ENCODE results near the gene NEO1.

Gene NEO1

GRCh38 chr15:73081321-73081958, 29.2 kb downstream of the NEO1 start:
- peak; percentile 24 for DNase-seq

GRCh38 chr15:73082812-73083211, 30.5 kb downstream of the NEO1 start:
- DNase-seq: no peak

- no peak for DNase-seq
Observed at GRCh38 chr15:73087098-73087497, 34.8 kb downstream of the NEO1 start.

GRCh38 chr15:73105064-73105463, 52.8 kb downstream of the NEO1 start:
- no peak for DNase-seq

GRCh38 chr15:73108676-73109075, 56.4 kb downstream of the NEO1 start:
- no peak for DNase-seq

GRCh38 chr15:73109765-73110164, 57.5 kb downstream of the NEO1 start:
- no peak for DNase-seq

- DNase-seq: no peak
Observed at GRCh38 chr15:73110201-73110600, 57.9 kb downstream of the NEO1 start.

- DNase-seq: no peak
Observed at GRCh38 chr15:73114064-73114463, 61.8 kb downstream of the NEO1 start.

GRCh38 chr15:73116164-73116563, 63.9 kb downstream of the NEO1 start:
- no peak for DNase-seq

GRCh38 chr15:73118055-73118454, 65.8 kb downstream of the NEO1 start:
- DNase-seq: no peak

GRCh38 chr15:73119478-73119877, 67.2 kb downstream of the NEO1 start:
- no peak for DNase-seq

- DNase-seq: no peak
Observed at GRCh38 chr15:73120269-73120668, 68.0 kb downstream of the NEO1 start.

- no peak for DNase-seq
Observed at GRCh38 chr15:73125219-73125618, 73.0 kb downstream of the NEO1 start.

- DNase-seq: no peak
Observed at GRCh38 chr15:73127302-73127936, 75.2 kb downstream of the NEO1 start.

- DNase-seq: no peak
Observed at GRCh38 chr15:73130830-73131229, 78.6 kb downstream of the NEO1 start.

- DNase-seq: no peak
Observed at GRCh38 chr15:73134196-73134595, 81.9 kb downstream of the NEO1 start.

GRCh38 chr15:73139041-73139743, 86.9 kb downstream of the NEO1 start:
- no peak for DNase-seq

GRCh38 chr15:73139744-73140553, 87.7 kb downstream of the NEO1 start:
- DNase-seq: no peak

- DNase-seq: no peak
Observed at GRCh38 chr15:73141216-73141900, 89.1 kb downstream of the NEO1 start.

- no peak for DNase-seq
Observed at GRCh38 chr15:73142802-73143762, 90.8 kb downstream of the NEO1 start.

GRCh38 chr15:73143763-73144155, 91.5 kb downstream of the NEO1 start:
- DNase-seq: no peak

GRCh38 chr15:73146419-73146818, 94.2 kb downstream of the NEO1 start:
- no peak for DNase-seq

Data from activated T-cell treated with anti-CD3 and anti-CD28 coated beads, Interleukin-2, amount 50 U/mL, for 1 hour (primary cell).